Jurkat, Clone E6-1 (cell line): ENCODE results near the gene CFAP61.
"Not testable (repeated sequence)": the region's sequence is repeated elsewhere in the genome, so short reads cannot be mapped to it uniquely, and the experiment has no call there.

Experiments
- DNase-seq: peaks from one replicate; pipeline ENCODE4 v3.0.0-alpha.2; 2011; ENCODE audit warnings: low read depth, low spot score
- H3K4me3 ChIP-seq: 2 replicates; pipeline ENCODE4 v1.5.1; 2011; ENCODE audit warnings: mild to moderate bottlenecking, low read length, control low read depth, moderate library complexity

CFAP61 gene

DNA sequence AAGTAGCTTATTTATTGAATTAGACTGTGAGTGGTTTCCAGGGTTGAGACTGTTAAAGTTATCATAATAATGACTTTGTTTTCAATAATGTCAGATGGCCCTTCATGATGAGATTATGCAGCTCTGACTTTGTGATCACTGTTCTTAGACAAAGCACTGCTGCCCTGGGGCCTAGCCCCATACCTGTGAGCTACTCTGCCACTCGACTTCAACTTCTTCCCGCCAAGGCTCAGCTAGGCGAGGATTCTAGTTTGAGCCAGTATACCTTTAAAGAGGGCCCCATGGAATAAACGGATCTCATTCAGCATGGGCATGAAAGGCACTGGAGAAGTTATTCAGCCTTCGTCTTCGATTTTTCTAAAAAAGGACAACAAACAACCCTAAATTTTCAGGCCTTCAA is 270.6 kb downstream of the CFAP61 start:
- no peak overlapping the region for H3K4me3 ChIP-seq
- no peak for DNase-seq

DNA sequence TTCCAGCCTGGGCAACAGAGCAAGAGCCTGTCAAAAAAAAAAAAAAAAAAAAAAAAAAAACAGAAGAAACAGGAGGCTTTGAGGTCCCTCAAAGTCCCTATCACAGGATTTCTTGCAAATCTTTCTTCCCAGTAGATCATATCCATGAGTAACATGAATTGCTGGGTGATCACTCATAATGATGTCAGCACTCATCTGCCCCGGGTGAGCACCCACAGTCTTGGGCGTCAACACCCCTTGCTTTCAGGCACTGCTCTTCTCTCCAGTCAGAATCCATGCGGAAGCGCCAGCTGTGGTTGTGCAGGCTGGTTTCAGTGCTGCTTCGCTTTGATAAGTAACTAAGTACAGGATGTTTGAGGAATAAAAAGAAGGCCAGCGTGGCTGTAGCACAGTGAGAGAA is 275.4 kb downstream of the CFAP61 start:
- H3K4me3 ChIP-seq = no peak overlapping the region
- no peak for DNase-seq

- DNase-seq = no peak
- no peak overlapping the region for H3K4me3 ChIP-seq
These were observed 277.2 kb downstream of the CFAP61 start for GRCh38 chr20:20329564-20329963.

DNA sequence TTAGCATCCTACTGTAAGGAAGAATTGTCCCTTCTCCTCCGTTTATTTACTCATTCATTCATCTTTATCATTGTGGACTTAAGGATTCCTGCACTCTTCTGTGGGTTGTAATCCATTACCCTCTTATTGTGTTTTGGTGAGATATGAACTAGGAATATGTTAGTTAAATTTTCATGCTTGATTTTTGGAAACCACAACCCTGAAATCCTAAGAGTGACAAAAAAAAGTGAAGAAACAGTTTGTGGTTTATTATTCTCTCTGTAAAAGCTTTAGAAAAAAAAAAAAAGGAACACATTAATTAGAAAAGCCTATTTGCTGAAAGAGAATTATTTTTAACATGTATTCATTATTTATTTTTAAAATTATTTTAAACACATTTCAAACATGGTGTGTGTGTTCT is 278.8 kb downstream of the CFAP61 start:
- no peak overlapping the region for H3K4me3 ChIP-seq
- no peak for DNase-seq

DNA sequence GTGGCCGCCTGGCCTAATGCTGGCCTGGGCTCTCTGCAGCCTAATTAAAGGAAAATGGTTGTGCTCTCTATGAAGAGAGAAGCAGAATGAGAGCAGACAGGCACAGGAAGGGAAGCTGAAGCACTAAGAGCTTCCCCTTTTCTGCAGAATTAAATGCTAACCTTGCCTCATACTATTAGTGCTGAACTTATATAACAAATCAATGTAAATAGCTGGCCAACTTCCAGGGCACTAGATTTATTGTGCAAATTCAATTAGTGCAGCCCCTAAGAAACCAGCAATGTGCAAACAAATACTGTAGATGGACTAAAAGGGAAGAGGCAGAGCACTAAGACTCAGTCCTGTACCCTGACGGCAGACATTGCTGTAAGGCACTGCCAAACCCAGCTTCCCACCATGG is 279.5 kb downstream of the CFAP61 start:
- no peak for DNase-seq
- no peak overlapping the region for H3K4me3 ChIP-seq

GRCh38 chr20:20333866-20334265 is 281.5 kb downstream of the CFAP61 start:
- no peak for DNase-seq
- no peak overlapping the region for H3K4me3 ChIP-seq

DNA sequence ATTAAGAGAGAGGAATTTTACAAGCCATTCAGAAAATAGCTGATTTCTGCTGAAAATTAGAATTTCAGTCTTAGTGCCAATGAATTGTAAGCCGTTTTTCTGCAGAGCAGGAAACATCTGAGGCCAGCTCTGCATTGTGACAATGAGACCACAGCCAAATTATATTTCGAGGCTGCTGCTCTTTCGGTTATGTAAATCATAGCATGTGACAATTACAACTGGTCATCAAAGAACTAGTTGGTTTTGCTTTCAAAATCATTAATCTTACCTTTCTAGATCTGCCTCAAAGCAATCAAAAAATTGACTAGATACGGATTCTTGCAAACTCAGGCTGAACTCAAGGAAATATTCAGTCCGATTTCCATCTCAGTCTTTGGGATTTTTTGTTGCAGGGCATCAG is 282.2 kb downstream of the CFAP61 start:
- no peak for DNase-seq
- H3K4me3 ChIP-seq = no peak overlapping the region

DNA sequence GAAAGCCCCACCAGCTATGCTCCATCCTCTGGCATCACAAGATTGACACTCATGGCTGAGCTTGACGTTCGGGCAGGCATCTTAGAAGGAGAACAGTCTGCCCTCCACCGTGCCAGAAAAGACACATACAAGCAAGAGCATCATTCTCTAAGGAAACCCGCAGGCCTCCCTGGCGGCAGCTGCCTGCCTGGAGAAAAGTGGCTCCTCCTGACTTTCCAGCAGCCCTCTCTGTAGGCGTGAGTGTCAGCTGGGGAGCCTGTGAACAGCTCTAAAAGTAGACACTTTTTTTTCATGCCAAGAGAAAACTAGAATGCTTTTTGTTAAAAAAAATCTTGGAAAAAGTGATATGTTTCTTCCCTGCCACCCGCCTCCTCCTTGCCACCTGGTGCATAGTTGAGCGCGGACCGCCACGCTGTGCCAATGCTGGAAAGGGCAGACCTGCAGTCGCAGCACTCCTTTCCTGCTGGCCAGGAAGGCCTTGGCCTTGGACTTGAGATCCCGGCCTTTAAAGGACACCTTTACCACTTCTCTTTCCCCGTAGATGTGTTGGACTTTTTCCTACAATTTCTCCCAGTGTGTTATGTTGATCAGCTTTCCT is 285.9 kb downstream of the CFAP61 start:
- DNase-seq = no peak
- no peak overlapping the region for H3K4me3 ChIP-seq

DNA sequence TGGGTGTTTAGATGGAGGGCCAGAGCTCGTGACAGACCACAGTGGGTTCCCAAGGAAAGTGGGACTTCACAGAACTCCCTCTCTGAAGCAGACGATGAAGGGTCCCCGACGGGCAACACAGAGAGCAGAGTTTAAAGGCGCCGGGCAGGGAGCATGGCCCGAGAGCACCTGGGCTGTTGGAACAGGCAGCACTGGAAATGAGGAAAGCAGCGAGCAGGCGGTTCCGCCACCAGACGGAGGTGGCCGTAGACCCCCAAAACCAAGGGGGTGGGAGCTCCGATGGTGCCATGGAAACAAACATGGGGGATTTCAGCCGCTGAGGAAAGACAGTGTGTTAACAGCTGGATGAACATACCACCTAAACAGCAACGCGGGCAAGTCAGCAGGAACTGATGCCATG is 288.1 kb downstream of the CFAP61 start:
- no peak for DNase-seq
- H3K4me3 ChIP-seq = no peak overlapping the region

DNA sequence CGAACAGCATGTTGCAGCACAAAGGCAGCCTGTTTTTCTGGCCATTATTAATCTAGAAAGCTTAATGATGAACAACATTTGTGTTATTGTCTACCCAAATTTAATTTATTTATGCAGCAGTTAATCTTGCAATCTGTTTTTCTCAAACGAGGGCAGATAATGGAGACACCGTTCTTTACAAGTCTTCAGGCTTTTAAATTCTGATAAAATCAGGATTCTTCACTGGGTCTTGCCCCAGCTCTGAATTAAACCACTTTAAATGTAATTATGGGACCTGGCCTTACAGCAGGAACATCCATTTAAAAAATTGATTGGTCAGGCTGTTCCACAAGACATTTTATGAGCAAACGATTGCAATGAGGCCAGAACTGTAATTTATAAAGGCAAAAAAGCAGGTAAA is 289.0 kb downstream of the CFAP61 start:
- no peak overlapping the region for H3K4me3 ChIP-seq
- DNase-seq = no peak

DNA sequence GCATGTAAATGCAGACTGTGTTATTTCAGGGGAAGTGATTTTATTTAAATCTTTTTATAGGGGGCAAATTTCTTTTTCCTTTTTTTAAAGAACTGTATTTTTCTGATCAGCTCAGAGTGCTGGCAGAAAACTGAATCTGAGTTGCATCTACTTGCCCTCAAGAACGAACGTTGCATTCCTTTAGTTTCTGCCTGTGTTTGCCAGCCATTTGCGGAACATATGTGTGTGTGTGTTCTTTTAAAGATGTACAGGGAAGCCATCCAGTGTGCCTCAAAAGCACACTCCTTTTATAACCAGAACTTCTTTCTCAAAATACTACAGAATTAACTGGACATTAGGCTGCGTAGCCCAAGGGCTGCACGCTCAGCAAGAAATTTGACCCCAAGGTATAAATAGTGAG is 289.7 kb downstream of the CFAP61 start:
- H3K4me3 ChIP-seq = no peak overlapping the region
- DNase-seq = no peak

GRCh38 chr20:20343932-20344331 is 291.6 kb downstream of the CFAP61 start:
- no peak overlapping the region for H3K4me3 ChIP-seq
- no peak for DNase-seq

GRCh38 chr20:20344476-20344875 is 292.1 kb downstream of the CFAP61 start:
- no peak overlapping the region for H3K4me3 ChIP-seq
- no peak for DNase-seq

GRCh38 chr20:20353576-20353975 is 301.2 kb downstream of the CFAP61 start:
- no peak overlapping the region for H3K4me3 ChIP-seq
- DNase-seq = no peak

GRCh38 chr20:20355503-20355902 is 303.2 kb downstream of the CFAP61 start:
- not testable (repeated sequence) for DNase-seq, H3K4me3 ChIP-seq

- no peak for DNase-seq
- no peak overlapping the region for H3K4me3 ChIP-seq
These were observed 306.5 kb downstream of the CFAP61 start for GRCh38 chr20:20358801-20359200.

DNA sequence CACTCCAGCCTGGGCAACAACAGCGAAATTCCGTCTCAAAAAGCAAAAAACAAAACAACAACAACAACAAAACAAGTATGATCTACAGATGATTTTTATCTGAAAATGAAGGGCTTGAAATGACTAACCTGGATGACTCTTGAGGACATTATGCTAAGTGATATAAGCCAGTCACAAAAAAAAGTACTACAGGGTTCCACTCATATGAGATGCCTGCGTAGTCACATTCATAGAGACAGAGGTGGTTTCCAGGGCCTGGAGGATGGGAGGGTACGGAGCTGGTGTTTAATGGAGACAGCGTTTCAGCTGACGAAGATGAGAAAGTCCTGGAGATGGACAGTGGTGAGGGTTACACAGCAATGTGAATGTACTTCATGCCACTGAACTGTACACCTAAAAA is 307.3 kb downstream of the CFAP61 start:
- H3K4me3 ChIP-seq = no peak overlapping the region
- DNase-seq = no peak

DNA sequence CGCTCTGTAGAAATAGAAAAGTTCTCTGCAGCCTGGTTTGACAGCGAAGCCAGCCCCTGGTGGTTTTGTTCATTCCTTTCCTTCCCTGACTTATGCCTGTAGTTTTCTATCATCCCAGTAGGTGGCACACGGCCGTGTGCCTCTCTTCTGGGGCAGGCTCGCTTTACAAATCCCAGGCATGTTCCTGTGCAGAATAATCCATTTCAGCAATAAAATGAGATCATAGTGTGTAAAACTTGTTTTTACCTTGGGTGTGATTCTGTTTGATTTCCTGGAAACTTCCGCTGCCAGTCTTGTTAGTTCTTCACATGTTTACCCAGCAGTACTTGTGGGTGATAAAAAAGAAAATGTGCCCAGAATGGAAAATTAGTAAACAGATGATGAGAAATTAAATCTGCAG is 308.1 kb downstream of the CFAP61 start:
- H3K4me3 ChIP-seq = no peak overlapping the region
- DNase-seq = peak; percentile 42

DNA sequence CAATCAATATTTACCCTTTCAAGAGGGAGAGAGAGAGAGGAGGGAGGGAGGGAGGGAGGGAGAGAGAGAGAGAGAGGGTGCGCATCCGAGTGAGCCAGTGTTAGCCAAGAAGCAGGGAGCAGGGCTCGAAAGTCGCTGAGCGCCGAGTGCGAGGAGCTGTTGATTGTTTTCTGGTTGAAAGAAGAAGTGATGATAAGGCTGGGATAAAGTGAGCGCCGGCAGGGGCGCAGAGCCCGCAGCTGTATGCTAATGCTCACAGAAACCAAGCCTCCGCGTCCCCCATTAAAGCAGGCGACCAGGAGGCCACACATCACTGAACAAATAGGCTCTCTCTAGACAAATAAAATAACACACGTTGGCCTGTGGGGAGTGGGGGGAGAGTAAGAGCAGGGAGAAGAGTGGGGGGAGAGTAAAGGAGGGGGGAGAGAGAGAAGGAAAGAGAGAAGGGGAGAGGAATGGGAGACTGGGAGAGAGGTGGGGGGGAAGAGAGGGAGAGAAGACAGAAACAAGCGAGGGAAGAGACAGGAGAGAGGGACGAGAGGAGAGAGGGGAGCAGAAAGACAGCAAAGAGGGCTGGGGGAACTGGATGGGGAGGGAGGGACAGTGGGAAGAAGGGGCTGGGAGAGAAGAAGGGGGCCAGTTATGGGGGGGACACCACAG is 310.6 kb downstream of the CFAP61 start:
- no peak for DNase-seq
- no peak overlapping the region for H3K4me3 ChIP-seq

GRCh38 chr20:20363434-20363798 is 311.1 kb downstream of the CFAP61 start:
- H3K4me3 ChIP-seq = no peak overlapping the region

GRCh38 chr20:20363799-20364592 is 311.7 kb downstream of the CFAP61 start:
- no peak for DNase-seq
- no peak overlapping the region for H3K4me3 ChIP-seq

More at GRCh38 chr20:20363434-20363798, 311.1 kb downstream of the CFAP61 start:
- no peak for DNase-seq
